ENCODE measurements around the gene FBXO24.

The FBXO24 gene

GRCh38 chr7:100584683-100585510, 1.2 kb upstream of the FBXO24 start:
- Histone ChIP-seq H3K9me3 (no peaks in the 10 kb centered on the region), H3K27me3 (no peaks in the 10 kb centered on the region), H3K36me3 (peaks cover 18% of the 10 kb centered on the region), H3K4me3 (ENCODE audit: low read depth, low read length) (peak overlapping the region; percentile 79), H3K4me1 (peaks cover 10% of the 10 kb centered on the region)
- TF ChIP-seq CTCF (IDR thresholded peaks at IDR 0.05; ENCODE audit: low read depth, low read length): no peak
- no peak for DNase-seq

- DNase-seq: peak; percentile 59
- Histone ChIP-seq H3K36me3 (peaks cover 10% of the 10 kb centered on the region), H3K4me1 (peaks cover 10% of the 10 kb centered on the region), H3K9me3 (no peaks in the 10 kb centered on the region), H3K4me3 (ENCODE audit: low read depth, low read length) (peak within 1 kb of the TSS; percentile 79), H3K27me3 (no peaks in the 10 kb centered on the region)
- TF ChIP-seq CTCF (IDR thresholded peaks at IDR 0.05; ENCODE audit: low read depth, low read length): no peak
These were observed 440 bp upstream of the FBXO24 start, which contains the start of gene LRCH4 for GRCh38 chr7:100585511-100586265. LRCH4 (minus strand) TSS chr7:100586129; CDS start chr7:100586100, 29 bp downstream.

GRCh38 chr7:100588438-100588837, 2.3 kb downstream of the FBXO24 start:
- H3K4me3 ChIP-seq (ENCODE audit: low read depth, low read length): no peak overlapping the region
- no peaks in the 10 kb centered on the region for H3K36me3 ChIP-seq
- no peaks in the 10 kb centered on the region for H3K9me3 ChIP-seq
- peaks cover 10% of the 10 kb centered on the region for H3K4me1 ChIP-seq
- peak; percentile 67 for TF ChIP-seq CTCF (IDR thresholded peaks at IDR 0.05; ENCODE audit: low read depth, low read length)
- no peaks in the 10 kb centered on the region for H3K27me3 ChIP-seq
- DNase-seq: peak; percentile 53

- Histone ChIP-seq H3K4me1 (peaks cover 8% of the 10 kb centered on the region), H3K36me3 (no peaks in the 10 kb centered on the region), H3K4me3 (ENCODE audit: low read depth, low read length) (no peak overlapping the region), H3K9me3 (no peaks in the 10 kb centered on the region), H3K27me3 (no peaks in the 10 kb centered on the region)
- no peak for DNase-seq
- no peak for TF ChIP-seq CTCF (IDR thresholded peaks at IDR 0.05; ENCODE audit: low read depth, low read length)
These were observed 3.3 kb downstream of the FBXO24 start for GRCh38 chr7:100589341-100589947.

- H3K4me3 ChIP-seq (ENCODE audit: low read depth, low read length): no peak overlapping the region
- H3K36me3 ChIP-seq: no peaks in the 10 kb centered on the region
- TF ChIP-seq CTCF (IDR thresholded peaks at IDR 0.05; ENCODE audit: low read depth, low read length): no peak
- no peaks in the 10 kb centered on the region for H3K27me3 ChIP-seq
- DNase-seq: no peak
- H3K4me1 ChIP-seq: peaks cover under 1% of the 10 kb centered on the region; the same call in 1 of the 2 replicates
- no peaks in the 10 kb centered on the region for H3K9me3 ChIP-seq
These were observed 4.1 kb downstream of the FBXO24 start for GRCh38 chr7:100590077-100590737.
